GM23338 (cell line): ENCODE measurements around the gene PCCB. TPM values are rescaled to one million over a fixed set of nuclear protein-coding genes. Genes with fewer than 3 reads are reported as not detected.

ENCODE experiments used
- ATAC-seq: fragments of 200-7000 bp; cut with Tn5 transposase; 3 replicates; pipeline ENCODE4 v1.9.1; 2020
- DNase-seq: peaks from one replicate; pipeline ENCODE4 v3.0.0-alpha.2; 2015; ENCODE audit warnings: low spot score
- H2AFZ ChIP-seq: fragments of 200-600 bp; sonication (generic); 2 replicates; pipeline ENCODE4 v1.8.0; 2016; ENCODE audit warnings: antibody characterized with exemption, mild to moderate bottlenecking, moderate library complexity
- H3F3A ChIP-seq: fragments of 200-600 bp; sonication (generic); replicated peaks from 2 replicates; pipeline ENCODE4 v1.8.0; 2017; ENCODE audit warnings: antibody characterized with exemption, mixed run types, low read depth
- H3K27ac ChIP-seq: fragments of 200-600 bp; sonication (generic); 2 replicates; pipeline ENCODE4 v1.6.1; 2016; ENCODE audit warnings: low read depth
- H3K27me3 ChIP-seq: fragments of 200-600 bp; sonication (generic); 2 replicates; pipeline ENCODE4 v1.8.0; 2016; ENCODE audit warnings: mild to moderate bottlenecking, mixed run types, moderate library complexity; ENCODE audit not compliant: insufficient read depth
- H3K36me3 ChIP-seq: fragments of 200-600 bp; sonication (generic); 2 replicates; pipeline ENCODE4 v1.8.0; 2016; ENCODE audit warnings: mild to moderate bottlenecking; ENCODE audit not compliant: insufficient read depth
- H3K4me1 ChIP-seq: fragments of 200-600 bp; sonication (generic); 2 replicates; pipeline ENCODE4 v1.8.0; 2016; ENCODE audit warnings: mild to moderate bottlenecking, moderate library complexity; ENCODE audit not compliant: insufficient read depth
- H3K4me2 ChIP-seq: fragments of 200-600 bp; sonication (generic); 2 replicates; pipeline ENCODE4 v1.7.1; 2017; ENCODE audit warnings: mixed run types
- H3K4me3 ChIP-seq: fragments of 200-600 bp; sonication (generic); 2 replicates; pipeline ENCODE4 v1.6.1; 2016; ENCODE audit warnings: mixed run types
- H3K79me2 ChIP-seq: fragments of 200-600 bp; sonication (generic); replicated peaks from 2 replicates; pipeline ENCODE4 v1.8.0; 2017; ENCODE audit warnings: mild to moderate bottlenecking; ENCODE audit not compliant: insufficient read depth
- H3K9me2 ChIP-seq: fragments of 200-600 bp; sonication (generic); 2 replicates; pipeline ENCODE4 v1.8.0; 2017; ENCODE audit not compliant: insufficient read depth
- H4K20me1 ChIP-seq: fragments of 200-600 bp; sonication (generic); replicated peaks from 2 replicates; pipeline ENCODE4 v1.8.0; 2017; ENCODE audit warnings: mild to moderate bottlenecking; ENCODE audit not compliant: insufficient read depth
- H3K27ac Mint-ChIP-seq: 2 replicates; pipeline ENCODE4 v1.8.0; 2020; ENCODE audit warnings: inconsistent platforms, mild to moderate bottlenecking, moderate library complexity, mixed read lengths
- H3K27me3 Mint-ChIP-seq: 3 replicates; pipeline ENCODE4 v1.8.0; 2022; ENCODE audit warnings: low read depth, mild to moderate bottlenecking, moderate library complexity, mixed read lengths, inconsistent platforms; ENCODE audit not compliant: insufficient read depth, poor library complexity
- H3K36me3 Mint-ChIP-seq: 3 replicates; pipeline ENCODE4 v1.8.0; 2021; ENCODE audit warnings: low read depth, mild to moderate bottlenecking, inconsistent platforms, moderate library complexity, mixed read lengths
- H3K4me1 Mint-ChIP-seq: 3 replicates; pipeline ENCODE4 v1.8.0; 2020; ENCODE audit warnings: mild to moderate bottlenecking, inconsistent platforms, mixed read lengths
- H3K4me3 Mint-ChIP-seq: 3 replicates; pipeline ENCODE4 v1.8.0; 2021; ENCODE audit warnings: moderate library complexity, mild to moderate bottlenecking, inconsistent platforms, mixed read lengths
- H3K9me3 Mint-ChIP-seq: 3 replicates; pipeline ENCODE4 v1.8.0; 2020; ENCODE audit warnings: moderate library complexity, mild to moderate bottlenecking, inconsistent platforms, mixed read lengths
- JUNB ChIP-seq: IDR thresholded peaks from one replicate; pipeline ENCODE4 v1.6.1; 2016; ENCODE audit warnings: antibody characterized with exemption; ENCODE audit not compliant: unreplicated experiment
- POLR2AphosphoS5 ChIP-seq: IDR thresholded peaks from 2 replicates; pipeline ENCODE4 v1.6.1; 2016; ENCODE audit warnings: antibody characterized with exemption, low read depth
- ZNF462 ChIP-seq: fragments of 250-450 bp; sonication (Bioruptor Pico); IDR thresholded peaks from 2 replicates; pipeline ENCODE4 v1.5.0; 2020; ENCODE audit warnings: mild to moderate bottlenecking, moderate library complexity
- polyA plus RNA-seq: library from polyadenylated mRNA; unstranded; fragments of >200 nt; fragmentation: Nextera tagmentation; extraction: Ambion mirVana; gene quantifications from 2 replicates; pipeline ENCODE4 v1.2.1, GENCODE V29; 2016
- total RNA-seq: library from RNA; depleted of rRNA; stranded (reverse); fragments of >200 nt; shearing (Covaris generic); gene quantifications from 2 replicates; pipeline ENCODE4 v1.2.3, GENCODE V29; 2014

Gene PCCB
- total and polyA plus RNA-seq, 2 experiments from 2014 or later: 42.7 to 76.8 TPM

- no peak overlapping the region for H3K27ac Mint-ChIP-seq
- H3K4me2 ChIP-seq: no peak overlapping the region
Measured at GRCh38 chr3:136245691-136246090, 4.4 kb upstream of the PCCB start.

GRCh38 chr3:136247436-136247835 lies 2.7 kb upstream of the PCCB start:
- no peak overlapping the region for H3K27ac Mint-ChIP-seq
- peaks cover 26% of the 10 kb centered on the region for H3K4me1 Mint-ChIP-seq
- no peak for ATAC-seq
- Histone ChIP-seq H2AFZ (peak overlapping the region; percentile 78), H3K36me3 (no peaks in the 10 kb centered on the region), H3K79me2 (peaks cover 16% of the 10 kb centered on the region), H3K4me2 (no peak overlapping the region), H3K9me2 (0 out of 2 replicates have a peak, but pooled peaks cover 4% of the 10 kb centered on the region), H3K4me3 (no peak overlapping the region), H3K27me3 (no peaks in the 10 kb centered on the region), H4K20me1 (no peaks in the 10 kb centered on the region), H3F3A (peaks cover 3% of the 10 kb centered on the region; the same call in 1 of the 2 replicates), H3K4me1 (peaks cover 12% of the 10 kb centered on the region), H3K27ac (no peak overlapping the region)
- no peaks in the 10 kb centered on the region for H3K9me3 Mint-ChIP-seq
- H3K36me3 Mint-ChIP-seq: no peaks in the 10 kb centered on the region; the same call in 2 of the 3 replicates
- H3K4me3 Mint-ChIP-seq: no peak overlapping the region
- peaks cover 15% of the 10 kb centered on the region for H3K27me3 Mint-ChIP-seq
- peak; percentile 6 for DNase-seq
- TF ChIP-seq ZNF462 (CRISPR knock-in tag): no peak
- no peak for TF ChIP-seq POLR2AphosphoS5

More at GRCh38 chr3:136245691-136246090, 4.4 kb upstream of the PCCB start:
- H3K27me3 Mint-ChIP-seq: peaks cover 8% of the 10 kb centered on the region
- no peaks in the 10 kb centered on the region for H3K27me3 ChIP-seq
- H3K9me2 ChIP-seq: 0 out of 2 replicates have a peak, but pooled peaks cover 4% of the 10 kb centered on the region
- H3K36me3 Mint-ChIP-seq: no peaks in the 10 kb centered on the region
- no peak for TF ChIP-seq POLR2AphosphoS5
- TF ChIP-seq JUNB: no peak
- DNase-seq (no peak), ATAC-seq (no peak)
- peaks cover 3% of the 10 kb centered on the region; the same call in 1 of the 2 replicates for H3F3A ChIP-seq
- no peak overlapping the region for H3K27ac ChIP-seq
- no peak overlapping the region for H3K4me3 Mint-ChIP-seq
- no peaks in the 10 kb centered on the region for H3K36me3 ChIP-seq
- no peaks in the 10 kb centered on the region for H3K79me2 ChIP-seq
- no peaks in the 10 kb centered on the region for H3K9me3 Mint-ChIP-seq
- H2AFZ ChIP-seq: peak overlapping the region; percentile 84
- no peaks in the 10 kb centered on the region for H4K20me1 ChIP-seq
- H3K4me3 ChIP-seq: no peak overlapping the region
- H3K4me1 Mint-ChIP-seq: peaks cover 14% of the 10 kb centered on the region
- peaks cover under 1% of the 10 kb centered on the region; the same call in 1 of the 2 replicates for H3K4me1 ChIP-seq
